H1 (cell line): Measurements from ENCODE around the gene SH3RF2. TPM values are rescaled to one million over a fixed set of nuclear protein-coding genes. Genes with fewer than 3 reads are reported as not detected.

Experiments used
- CHD1 ChIP-seq: IDR thresholded peaks from 2 replicates; pipeline ENCODE4 v1.6.1; 2012; ENCODE audit warnings: low read depth, low read length, improper control_type of control experiment
- FOSL1 ChIP-seq: IDR thresholded peaks from 2 replicates; pipeline ENCODE4 v1.6.1; 2011; ENCODE audit warnings: mild to moderate bottlenecking, low read depth, low read length, moderate library complexity; ENCODE audit not compliant: insufficient read depth
- GABPA ChIP-seq: IDR thresholded peaks from 2 replicates; pipeline ENCODE4 v1.6.1; 2011; ENCODE audit warnings: mild to moderate bottlenecking, low read length, moderate library complexity, borderline replicate concordance; ENCODE audit not compliant: insufficient read depth
- GTF2F1 ChIP-seq: IDR thresholded peaks from 2 replicates; pipeline ENCODE4 v1.6.1; 2012; ENCODE audit warnings: low read depth, low read length, improper control_type of control experiment, borderline replicate concordance
- PHF8 ChIP-seq: fragments of 200-600 bp; sonication (generic); conservative IDR thresholded peaks from 2 replicates; pipeline ENCODE4 v1.7.1; 2012; ENCODE audit warnings: low read depth, mild to moderate bottlenecking, inconsistent platforms, low read length, moderate library complexity
- POLR2A ChIP-seq, 2 experiments: IDR thresholded peaks; 1 replicate in 1 of 2; 2 replicates in 1 of 2; pipeline ENCODE4 v1.6.1; 2011; ENCODE audit warnings: low read depth in 2 of 2, low read length in 2 of 2, mild to moderate bottlenecking in 2 of 2; ENCODE audit errors: control extremely low read depth in 1 of 2
- TEAD4 ChIP-seq: IDR thresholded peaks from 2 replicates; pipeline ENCODE4 v1.6.1; 2012; ENCODE audit warnings: low read depth, low read length, inconsistent platforms, mixed read lengths
- YY1 ChIP-seq: IDR thresholded peaks from 2 replicates; pipeline ENCODE4 v1.6.1; 2011; ENCODE audit warnings: low read depth, mild to moderate bottlenecking, low read length
- polyA plus RNA-seq, 7 experiments: library from polyadenylated mRNA; depleted of rRNA in 3 of 7; stranded (reverse) in 5 of 7; unstranded in 2 of 7; fragments of >200 nt in 5 of 7; fragments of 200-250 nt in 2 of 7; gene quantifications; 1 replicate in 5 of 7; 2 replicates in 1 of 7; 4 replicates in 1 of 7; pipeline versions ENCODE4 v1.2.1 to v1.2.3, GENCODE V29; 2011 to 2013; ENCODE audit warnings: missing spikeins in 2 of 7, mixed read lengths in 2 of 7
- total RNA-seq: library from RNA; stranded (reverse); fragmentation: NEBNext Ultra II Directional; extraction: Animal tissue kit (Norgen Biotek cat#: 25700); gene quantifications from 2 replicates; pipeline ENCODE4 v1.2.1, GENCODE V29; 2021
- TF ChIP-seq, protein P1 (sequence below): fragments of 300-600 bp; sonication (generic); IDR thresholded peaks from 2 replicates; pipeline ENCODE4 v1.7.1; 2012; ENCODE audit warnings: low read length, moderate library complexity, mild to moderate bottlenecking, inconsistent platforms; ENCODE audit not compliant: insufficient replicate concordance
- TF ChIP-seq, protein P2 (sequence below): IDR thresholded peaks from 2 replicates; pipeline ENCODE4 v1.6.1; 2012; ENCODE audit warnings: low read length, inconsistent platforms

Gene SH3RF2
- total and polyA plus RNA-seq, 2 of the 8 experiments (the other 6 are each of a cell fraction or from before 2014, with no cell fraction given): 0.80 to 0.95 TPM

DNA sequence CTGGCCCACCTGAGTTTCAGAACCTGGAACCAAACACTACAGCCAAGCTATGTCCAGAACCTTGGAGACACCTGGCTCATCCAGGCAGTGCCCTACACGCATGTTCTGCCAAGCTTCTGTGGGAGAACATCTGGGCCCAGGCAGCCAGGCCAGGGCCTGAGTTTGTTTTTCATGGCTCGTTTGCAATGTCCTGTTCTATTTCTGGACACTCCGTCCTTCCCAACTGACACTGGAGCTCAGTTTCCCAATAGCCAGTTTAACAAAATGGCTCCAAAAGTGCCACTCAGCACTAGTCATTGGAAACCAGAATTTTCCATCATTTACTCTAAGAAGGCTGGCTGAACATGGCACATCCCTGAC is 38.6 kb downstream of the SH3RF2 start (continued):
- TF ChIP-seq, protein P1, sequence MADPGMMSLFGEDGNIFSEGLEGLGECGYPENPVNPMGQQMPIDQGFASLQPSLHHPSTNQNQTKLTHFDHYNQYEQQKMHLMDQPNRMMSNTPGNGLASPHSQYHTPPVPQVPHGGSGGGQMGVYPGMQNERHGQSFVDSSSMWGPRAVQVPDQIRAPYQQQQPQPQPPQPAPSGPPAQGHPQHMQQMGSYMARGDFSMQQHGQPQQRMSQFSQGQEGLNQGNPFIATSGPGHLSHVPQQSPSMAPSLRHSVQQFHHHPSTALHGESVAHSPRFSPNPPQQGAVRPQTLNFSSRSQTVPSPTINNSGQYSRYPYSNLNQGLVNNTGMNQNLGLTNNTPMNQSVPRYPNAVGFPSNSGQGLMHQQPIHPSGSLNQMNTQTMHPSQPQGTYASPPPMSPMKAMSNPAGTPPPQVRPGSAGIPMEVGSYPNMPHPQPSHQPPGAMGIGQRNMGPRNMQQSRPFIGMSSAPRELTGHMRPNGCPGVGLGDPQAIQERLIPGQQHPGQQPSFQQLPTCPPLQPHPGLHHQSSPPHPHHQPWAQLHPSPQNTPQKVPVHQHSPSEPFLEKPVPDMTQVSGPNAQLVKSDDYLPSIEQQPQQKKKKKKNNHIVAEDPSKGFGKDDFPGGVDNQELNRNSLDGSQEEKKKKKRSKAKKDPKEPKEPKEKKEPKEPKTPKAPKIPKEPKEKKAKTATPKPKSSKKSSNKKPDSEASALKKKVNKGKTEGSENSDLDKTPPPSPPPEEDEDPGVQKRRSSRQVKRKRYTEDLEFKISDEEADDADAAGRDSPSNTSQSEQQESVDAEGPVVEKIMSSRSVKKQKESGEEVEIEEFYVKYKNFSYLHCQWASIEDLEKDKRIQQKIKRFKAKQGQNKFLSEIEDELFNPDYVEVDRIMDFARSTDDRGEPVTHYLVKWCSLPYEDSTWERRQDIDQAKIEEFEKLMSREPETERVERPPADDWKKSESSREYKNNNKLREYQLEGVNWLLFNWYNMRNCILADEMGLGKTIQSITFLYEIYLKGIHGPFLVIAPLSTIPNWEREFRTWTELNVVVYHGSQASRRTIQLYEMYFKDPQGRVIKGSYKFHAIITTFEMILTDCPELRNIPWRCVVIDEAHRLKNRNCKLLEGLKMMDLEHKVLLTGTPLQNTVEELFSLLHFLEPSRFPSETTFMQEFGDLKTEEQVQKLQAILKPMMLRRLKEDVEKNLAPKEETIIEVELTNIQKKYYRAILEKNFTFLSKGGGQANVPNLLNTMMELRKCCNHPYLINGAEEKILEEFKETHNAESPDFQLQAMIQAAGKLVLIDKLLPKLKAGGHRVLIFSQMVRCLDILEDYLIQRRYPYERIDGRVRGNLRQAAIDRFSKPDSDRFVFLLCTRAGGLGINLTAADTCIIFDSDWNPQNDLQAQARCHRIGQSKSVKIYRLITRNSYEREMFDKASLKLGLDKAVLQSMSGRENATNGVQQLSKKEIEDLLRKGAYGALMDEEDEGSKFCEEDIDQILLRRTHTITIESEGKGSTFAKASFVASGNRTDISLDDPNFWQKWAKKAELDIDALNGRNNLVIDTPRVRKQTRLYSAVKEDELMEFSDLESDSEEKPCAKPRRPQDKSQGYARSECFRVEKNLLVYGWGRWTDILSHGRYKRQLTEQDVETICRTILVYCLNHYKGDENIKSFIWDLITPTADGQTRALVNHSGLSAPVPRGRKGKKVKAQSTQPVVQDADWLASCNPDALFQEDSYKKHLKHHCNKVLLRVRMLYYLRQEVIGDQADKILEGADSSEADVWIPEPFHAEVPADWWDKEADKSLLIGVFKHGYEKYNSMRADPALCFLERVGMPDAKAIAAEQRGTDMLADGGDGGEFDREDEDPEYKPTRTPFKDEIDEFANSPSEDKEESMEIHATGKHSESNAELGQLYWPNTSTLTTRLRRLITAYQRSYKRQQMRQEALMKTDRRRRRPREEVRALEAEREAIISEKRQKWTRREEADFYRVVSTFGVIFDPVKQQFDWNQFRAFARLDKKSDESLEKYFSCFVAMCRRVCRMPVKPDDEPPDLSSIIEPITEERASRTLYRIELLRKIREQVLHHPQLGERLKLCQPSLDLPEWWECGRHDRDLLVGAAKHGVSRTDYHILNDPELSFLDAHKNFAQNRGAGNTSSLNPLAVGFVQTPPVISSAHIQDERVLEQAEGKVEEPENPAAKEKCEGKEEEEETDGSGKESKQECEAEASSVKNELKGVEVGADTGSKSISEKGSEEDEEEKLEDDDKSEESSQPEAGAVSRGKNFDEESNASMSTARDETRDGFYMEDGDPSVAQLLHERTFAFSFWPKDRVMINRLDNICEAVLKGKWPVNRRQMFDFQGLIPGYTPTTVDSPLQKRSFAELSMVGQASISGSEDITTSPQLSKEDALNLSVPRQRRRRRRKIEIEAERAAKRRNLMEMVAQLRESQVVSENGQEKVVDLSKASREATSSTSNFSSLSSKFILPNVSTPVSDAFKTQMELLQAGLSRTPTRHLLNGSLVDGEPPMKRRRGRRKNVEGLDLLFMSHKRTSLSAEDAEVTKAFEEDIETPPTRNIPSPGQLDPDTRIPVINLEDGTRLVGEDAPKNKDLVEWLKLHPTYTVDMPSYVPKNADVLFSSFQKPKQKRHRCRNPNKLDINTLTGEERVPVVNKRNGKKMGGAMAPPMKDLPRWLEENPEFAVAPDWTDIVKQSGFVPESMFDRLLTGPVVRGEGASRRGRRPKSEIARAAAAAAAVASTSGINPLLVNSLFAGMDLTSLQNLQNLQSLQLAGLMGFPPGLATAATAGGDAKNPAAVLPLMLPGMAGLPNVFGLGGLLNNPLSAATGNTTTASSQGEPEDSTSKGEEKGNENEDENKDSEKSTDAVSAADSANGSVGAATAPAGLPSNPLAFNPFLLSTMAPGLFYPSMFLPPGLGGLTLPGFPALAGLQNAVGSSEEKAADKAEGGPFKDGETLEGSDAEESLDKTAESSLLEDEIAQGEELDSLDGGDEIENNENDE: no peak
- no peak for TF ChIP-seq GABPA
- no peak for TF ChIP-seq CHD1
- no peak for TF ChIP-seq FOSL1
- TF ChIP-seq YY1: no peak
- TF ChIP-seq, protein P2, sequence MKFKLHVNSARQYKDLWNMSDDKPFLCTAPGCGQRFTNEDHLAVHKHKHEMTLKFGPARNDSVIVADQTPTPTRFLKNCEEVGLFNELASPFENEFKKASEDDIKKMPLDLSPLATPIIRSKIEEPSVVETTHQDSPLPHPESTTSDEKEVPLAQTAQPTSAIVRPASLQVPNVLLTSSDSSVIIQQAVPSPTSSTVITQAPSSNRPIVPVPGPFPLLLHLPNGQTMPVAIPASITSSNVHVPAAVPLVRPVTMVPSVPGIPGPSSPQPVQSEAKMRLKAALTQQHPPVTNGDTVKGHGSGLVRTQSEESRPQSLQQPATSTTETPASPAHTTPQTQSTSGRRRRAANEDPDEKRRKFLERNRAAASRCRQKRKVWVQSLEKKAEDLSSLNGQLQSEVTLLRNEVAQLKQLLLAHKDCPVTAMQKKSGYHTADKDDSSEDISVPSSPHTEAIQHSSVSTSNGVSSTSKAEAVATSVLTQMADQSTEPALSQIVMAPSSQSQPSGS: no peak
- no peak for TF ChIP-seq GTF2F1
- TF ChIP-seq TEAD4: no peak
- no peak for TF ChIP-seq PHF8
- TF ChIP-seq POLR2A (IDR thresholded peaks at IDR 0.05; ENCODE audit: control extremely low read depth in 1 of 2, low read depth in 2 of 2, low read length in 2 of 2): no peak
